Neuronal stem cell (in vitro differentiated cells): ENCODE data around the gene CLNK.

Experiments
- DNase-seq: peaks from one replicate; pipeline ENCODE4 v3.0.0-alpha.2; 2013; ENCODE audit warnings: low spot score
- H2AFZ ChIP-seq: one replicate; pipeline ENCODE4 v1.6.1; 2013; ENCODE audit warnings: mild to moderate bottlenecking, low read length, inconsistent platforms
- H2AK5ac ChIP-seq: 2 replicates; pipeline ENCODE4 v1.6.1; 2013; ENCODE audit warnings: low read depth, mild to moderate bottlenecking, inconsistent platforms, low read length, moderate library complexity, mixed read lengths
- H2BK120ac ChIP-seq: 2 replicates; pipeline ENCODE4 v1.6.1; 2013; ENCODE audit warnings: low read depth, mild to moderate bottlenecking, inconsistent platforms, low read length, moderate library complexity, mixed read lengths
- H2BK12ac ChIP-seq: one replicate; pipeline ENCODE4 v1.6.1; 2013; ENCODE audit warnings: low read length, inconsistent platforms
- H2BK15ac ChIP-seq: 2 replicates; pipeline ENCODE4 v1.6.1; 2013; ENCODE audit warnings: mild to moderate bottlenecking, low read length, inconsistent platforms, mixed read lengths
- H2BK5ac ChIP-seq: one replicate; pipeline ENCODE4 v1.6.1; 2013; ENCODE audit warnings: inconsistent platforms, mild to moderate bottlenecking, low read length, moderate library complexity
- H3K14ac ChIP-seq: one replicate; pipeline ENCODE4 v1.6.1; 2013; ENCODE audit warnings: low read length, inconsistent platforms
- H3K18ac ChIP-seq: 2 replicates; pipeline ENCODE4 v1.6.1; 2013; ENCODE audit warnings: low read length, inconsistent platforms
- H3K23ac ChIP-seq: 2 replicates; pipeline ENCODE4 v1.6.1; 2013; ENCODE audit warnings: low read depth, mild to moderate bottlenecking, mixed read lengths, low read length, inconsistent platforms; ENCODE audit not compliant: poor library complexity
- H3K27ac ChIP-seq: replicated peaks from 3 replicates; pipeline ENCODE4 v1.5.1; 2013; ENCODE audit warnings: low read length, inconsistent platforms
- H3K27me3 ChIP-seq, 3 experiments: 2 replicates each; pipeline ENCODE4 v1.6.1; 2013; ENCODE audit warnings: low read length in 3 of 3, mild to moderate bottlenecking in 2 of 3, inconsistent platforms in 1 of 3, low read depth in 1 of 3, mixed read lengths in 1 of 3, moderate library complexity in 1 of 3; ENCODE audit not compliant: control insufficient read depth in 3 of 3, insufficient read depth in 3 of 3
- H3K36me3 ChIP-seq, 2 donors: replicated peaks in 1 of 2; 2 replicates each; pipeline ENCODE4 v1.6.1; 2013; ENCODE audit warnings: low read length in 2 of 2; ENCODE audit not compliant: control insufficient read depth in 2 of 2, insufficient read depth in 2 of 2
- H3K4ac ChIP-seq: 2 replicates; pipeline ENCODE4 v1.6.1; 2013; ENCODE audit warnings: inconsistent platforms, mild to moderate bottlenecking, low read length, moderate library complexity
- H3K4me1 ChIP-seq, 2 donors: 1 replicate in 1 of 2; 2 replicates in 1 of 2; pipeline ENCODE4 v1.6.1; 2013; ENCODE audit warnings: low read length in 2 of 2, low read depth in 1 of 2; ENCODE audit not compliant: control insufficient read depth in 2 of 2, insufficient read depth in 1 of 2
- H3K4me2 ChIP-seq: one replicate; pipeline ENCODE4 v1.6.1; 2013; ENCODE audit warnings: mild to moderate bottlenecking, low read length, inconsistent platforms; ENCODE audit not compliant: insufficient read depth, poor library complexity, severe bottlenecking
- H3K4me3 ChIP-seq, 2 donors: 2 replicates each; pipeline ENCODE4 v1.5.1; 2013; ENCODE audit warnings: low read length in 2 of 2, mild to moderate bottlenecking in 2 of 2, inconsistent platforms in 1 of 2, moderate library complexity in 1 of 2
- H3K79me1 ChIP-seq: one replicate; pipeline ENCODE4 v1.6.1; 2013; ENCODE audit warnings: low read depth, mild to moderate bottlenecking, inconsistent platforms, low read length, moderate library complexity
- H3K9ac ChIP-seq: one replicate; pipeline ENCODE4 v1.6.1; 2013; ENCODE audit warnings: mild to moderate bottlenecking, low read depth, low read length, inconsistent platforms; ENCODE audit not compliant: poor library complexity
- H3K9me3 ChIP-seq, 2 donors: replicated peaks in 1 of 2; 2 replicates each; pipeline versions ENCODE3 to v1.6.1; 2013; ENCODE audit warnings: low read length in 2 of 2, mild to moderate bottlenecking in 2 of 2, inconsistent platforms in 1 of 2, low read depth in 1 of 2, mixed read lengths in 1 of 2, moderate library complexity in 1 of 2; ENCODE audit not compliant: control insufficient read depth in 2 of 2, insufficient read depth in 1 of 2
- H4K8ac ChIP-seq: one replicate; pipeline ENCODE4 v1.6.1; 2013; ENCODE audit warnings: low read depth, mild to moderate bottlenecking, inconsistent platforms, low read length, moderate library complexity
- H4K91ac ChIP-seq: one replicate; pipeline ENCODE4 v1.6.1; 2013; ENCODE audit warnings: low read length, low read depth, mild to moderate bottlenecking, inconsistent platforms; ENCODE audit not compliant: poor library complexity
- WGBS, 2 donors: extraction: QIAGEN DNeasy Blood & Tissue Kit; methylation state at CpG; one replicate each; pipeline ENCODE4 v1.1.7; 2013; ENCODE audit warnings: missing lambda C conversion rate in 2 of 2, mixed read lengths in 1 of 2; ENCODE audit not compliant: insufficient read length in 2 of 2, insufficient replicate concordance in 1 of 2; ENCODE audit errors: extremely low coverage in 2 of 2; 5-methylcytosine and 5-hydroxymethylcytosine counted together

CLNK gene

GRCh38 chr4:10672379-10672778, 12.2 kb downstream of the CLNK start:
- H2AK5ac ChIP-seq: no peak overlapping the region
- WGBS, 2 donors: no CpG with 5 or more reads among the region's 3 CpGs
- no peak overlapping the region for H2BK12ac ChIP-seq
- no peaks in the 10 kb centered on the region for H3K36me3 ChIP-seq
- H3K4me2 ChIP-seq: no peak overlapping the region
- no peak overlapping the region for H2BK120ac ChIP-seq
- H3K23ac ChIP-seq: no peak overlapping the region
- DNase-seq: no peak
- H3K27me3 ChIP-seq: no peaks in the 10 kb centered on the region
- H3K9me3 ChIP-seq: no peaks in the 10 kb centered on the region
- H3K27ac ChIP-seq: no peak overlapping the region
- H3K18ac ChIP-seq: no peak overlapping the region
- no peak overlapping the region for H4K8ac ChIP-seq
- H2BK5ac ChIP-seq: no peak overlapping the region
- H4K91ac ChIP-seq: no peak overlapping the region
- peaks cover 0 to 9% of the 10 kb centered on the region in 2 donors for H3K4me1 ChIP-seq
- H3K14ac ChIP-seq: no peak overlapping the region
- no peaks in the 10 kb centered on the region for H3K79me1 ChIP-seq
- H2BK15ac ChIP-seq: no peak overlapping the region
- H3K4me3 ChIP-seq: no peak overlapping the region
- no peak overlapping the region for H2AFZ ChIP-seq
- no peak overlapping the region for H3K4ac ChIP-seq
- H3K9ac ChIP-seq: no peak overlapping the region

- H2BK120ac ChIP-seq: no peak overlapping the region
- no peak overlapping the region for H2BK12ac ChIP-seq
- H3K4ac ChIP-seq: no peak overlapping the region
- H3K4me3 ChIP-seq: no peak overlapping the region
- H2BK5ac ChIP-seq: no peak overlapping the region
- H3K36me3 ChIP-seq: no peaks in the 10 kb centered on the region
- no peak overlapping the region for H3K4me2 ChIP-seq
- peaks cover 0 to 9% of the 10 kb centered on the region in 2 donors for H3K4me1 ChIP-seq
- DNase-seq: no peak
- H3K18ac ChIP-seq: no peak overlapping the region
- H2BK15ac ChIP-seq: no peak overlapping the region
- no peak overlapping the region for H4K8ac ChIP-seq
- H3K27me3 ChIP-seq: no peaks in the 10 kb centered on the region
- no peak overlapping the region for H3K9ac ChIP-seq
- H2AK5ac ChIP-seq: no peak overlapping the region
- H3K79me1 ChIP-seq: no peaks in the 10 kb centered on the region
- H3K23ac ChIP-seq: no peak overlapping the region
- H3K27ac ChIP-seq: no peak overlapping the region
- WGBS, 2 donors: no CpG with 5 or more reads among the region's 8 CpGs
- no peaks in the 10 kb centered on the region for H3K9me3 ChIP-seq
- no peak overlapping the region for H3K14ac ChIP-seq
- H4K91ac ChIP-seq: no peak overlapping the region
- no peak overlapping the region for H2AFZ ChIP-seq
These were observed 12.8 kb downstream of the CLNK start for GRCh38 chr4:10671799-10672198.

GRCh38 chr4:10671366-10671765, 13.2 kb downstream of the CLNK start:
- no peak overlapping the region for H2AK5ac ChIP-seq
- no peaks in the 10 kb centered on the region for H3K27me3 ChIP-seq
- no peak overlapping the region for H3K18ac ChIP-seq
- WGBS, 2 donors: no CpG with 5 or more reads among the region's 1 CpG
- no peak overlapping the region for H4K8ac ChIP-seq
- peaks cover 0 to 9% of the 10 kb centered on the region in 2 donors for H3K4me1 ChIP-seq
- H3K9me3 ChIP-seq: no peaks in the 10 kb centered on the region
- H2BK5ac ChIP-seq: no peak overlapping the region
- H4K91ac ChIP-seq: no peak overlapping the region
- H3K14ac ChIP-seq: no peak overlapping the region
- no peaks in the 10 kb centered on the region for H3K79me1 ChIP-seq
- H2BK120ac ChIP-seq: no peak overlapping the region
- no peaks in the 10 kb centered on the region for H3K36me3 ChIP-seq
- no peak overlapping the region for H3K4me2 ChIP-seq
- H3K27ac ChIP-seq: no peak overlapping the region
- no peak for DNase-seq
- no peak overlapping the region for H3K9ac ChIP-seq
- no peak overlapping the region for H3K23ac ChIP-seq
- H3K4ac ChIP-seq: no peak overlapping the region
- H2BK15ac ChIP-seq: no peak overlapping the region
- no peak overlapping the region for H2BK12ac ChIP-seq
- no peak overlapping the region for H2AFZ ChIP-seq
- no peak overlapping the region for H3K4me3 ChIP-seq

DNA sequence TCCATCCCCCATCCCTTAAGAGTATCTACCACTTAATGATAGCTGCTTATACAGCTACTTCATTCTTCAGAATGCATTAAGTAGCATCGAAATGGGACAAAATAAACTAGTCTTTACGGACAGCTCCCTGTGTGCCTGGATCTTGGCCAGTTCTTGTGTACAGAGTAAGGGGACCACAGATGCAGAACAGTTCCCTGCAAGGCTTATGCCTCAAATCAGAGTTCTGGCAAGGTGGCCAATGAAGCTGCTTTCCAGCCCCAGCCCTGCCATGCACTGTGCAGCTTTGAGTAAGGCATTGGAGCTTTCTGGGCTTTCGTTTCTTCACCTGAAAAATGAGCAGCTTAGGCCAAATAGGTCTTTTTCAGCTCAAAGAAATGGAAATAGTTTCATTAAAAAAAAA, 14.2 kb downstream of the CLNK start:
- Histone ChIP-seq H3K9ac (no peak overlapping the region), H4K8ac (no peak overlapping the region), H3K23ac (no peak overlapping the region), H2BK5ac (no peak overlapping the region), H3K9me3 (no peaks in the 10 kb centered on the region), H2BK120ac (no peak overlapping the region), H2AFZ (no peak overlapping the region), H3K4me2 (no peak overlapping the region), H3K79me1 (no peaks in the 10 kb centered on the region), H2BK12ac (no peak overlapping the region), H3K18ac (no peak overlapping the region), H3K36me3 (no peaks in the 10 kb centered on the region), H4K91ac (no peak overlapping the region), H2BK15ac (no peak overlapping the region), H2AK5ac (no peak overlapping the region), H3K4me3 (no peak overlapping the region), H3K4ac (no peak overlapping the region), H3K4me1 (peaks cover 0 to 9% of the 10 kb centered on the region in 2 donors), H3K27ac (no peak overlapping the region), H3K14ac (no peak overlapping the region), H3K27me3 (no peaks in the 10 kb centered on the region)
- no CpG with 5 or more reads among the region's 3 CpGs for WGBS, 2 donors
- DNase-seq: no peak
